ENCODE results near the gene IL1RAPL2. TPM values are rescaled to one million over a fixed set of nuclear protein-coding genes. Genes with fewer than 3 reads are reported as not detected.

The IL1RAPL2 gene
- polyA plus RNA-seq, 3 donors, result not detected

DNA sequence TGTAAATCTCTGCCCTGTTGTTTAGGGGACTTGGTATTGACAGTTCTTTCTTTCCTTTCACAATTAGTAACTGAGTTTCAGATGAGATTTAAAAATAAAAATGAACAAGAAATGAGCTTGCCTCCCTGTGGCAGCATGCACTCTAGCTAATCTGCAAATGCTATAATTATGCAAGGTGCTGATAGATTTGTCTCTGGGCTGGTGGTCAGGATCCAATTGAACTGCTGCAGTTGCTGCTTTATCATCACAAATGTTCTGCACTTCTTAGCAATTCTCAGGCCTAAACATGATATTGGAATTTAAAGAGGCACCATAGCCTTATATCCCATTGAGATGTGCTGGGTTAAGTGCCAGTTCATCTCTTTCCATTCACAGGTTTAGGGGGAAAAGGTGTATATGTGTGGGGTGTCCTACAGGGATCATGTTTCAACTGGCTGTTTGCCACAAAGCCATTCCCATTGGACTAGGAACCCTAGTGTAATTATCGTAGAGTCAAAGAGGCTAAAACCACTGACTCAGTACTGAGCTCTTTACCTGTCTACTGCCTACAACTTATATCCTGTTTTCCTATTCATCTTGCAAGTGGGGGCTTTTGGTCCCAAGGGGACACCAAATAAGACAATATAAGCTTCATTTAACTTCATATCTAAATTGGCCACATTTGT lies 914.8 kb downstream of the IL1RAPL2 start:
- H3K27ac ChIP-seq (ENCODE audit: low read depth in 1 of 2, low read length in 2 of 2), result no peak overlapping the region
- no peaks in the 10 kb centered on the region for H4K20me1 ChIP-seq (ENCODE audit: insufficient read depth, low read length)
- no peak overlapping the region for H3K4me3 Mint-ChIP-seq
- no peaks in the 10 kb centered on the region for H3K9me3 ChIP-seq (replicated peaks in 1 of 2; ENCODE audit: control insufficient read depth in 1 of 2, insufficient read depth in 1 of 2, low read length in 2 of 2)
- no peak overlapping the region for H3K9ac ChIP-seq (ENCODE audit: insufficient read depth, low read length, poor library complexity, severe bottlenecking)
- H3K27ac Mint-ChIP-seq, result no peak overlapping the region
- H3K27me3 ChIP-seq (ENCODE audit: control insufficient read depth in 2 of 2, insufficient read depth in 2 of 2, low read length in 2 of 2), result no peaks in the 10 kb centered on the region
- DNase-seq, result no peak
- no peak overlapping the region for H2AFZ ChIP-seq (ENCODE audit: insufficient read depth, low read depth, low read length, poor library complexity, severe bottlenecking)
- H3K36me3 ChIP-seq (replicated peaks in 1 of 2; ENCODE audit: control insufficient read depth in 1 of 2, insufficient read depth in 2 of 2, low read length in 2 of 2), result no peaks in the 10 kb centered on the region
- no peaks in the 10 kb centered on the region for H3K4me1 Mint-ChIP-seq
- H3K4me3 ChIP-seq (replicated peaks in 1 of 3; ENCODE audit: low read depth in 2 of 3, low read length in 3 of 3), result no peak overlapping the region
- H3K4me1 ChIP-seq (ENCODE audit: control insufficient read depth in 1 of 2, insufficient read depth in 2 of 2, low read length in 2 of 2), result no peaks in the 10 kb centered on the region
- no peaks in the 10 kb centered on the region for H3K27me3 Mint-ChIP-seq (ENCODE audit: low read depth in 3 of 3)
- no peaks in the 10 kb centered on the region for H3K36me3 Mint-ChIP-seq
- H3K9me3 Mint-ChIP-seq, result no peaks in the 10 kb centered on the region
- intact Hi-C loops (cut with micrococcal nuclease), result no loop called here
- 100% methylated on average over 1 of the region's 1 CpG for WGBS (ENCODE audit: insufficient coverage)
- TF ChIP-seq, protein P1, sequence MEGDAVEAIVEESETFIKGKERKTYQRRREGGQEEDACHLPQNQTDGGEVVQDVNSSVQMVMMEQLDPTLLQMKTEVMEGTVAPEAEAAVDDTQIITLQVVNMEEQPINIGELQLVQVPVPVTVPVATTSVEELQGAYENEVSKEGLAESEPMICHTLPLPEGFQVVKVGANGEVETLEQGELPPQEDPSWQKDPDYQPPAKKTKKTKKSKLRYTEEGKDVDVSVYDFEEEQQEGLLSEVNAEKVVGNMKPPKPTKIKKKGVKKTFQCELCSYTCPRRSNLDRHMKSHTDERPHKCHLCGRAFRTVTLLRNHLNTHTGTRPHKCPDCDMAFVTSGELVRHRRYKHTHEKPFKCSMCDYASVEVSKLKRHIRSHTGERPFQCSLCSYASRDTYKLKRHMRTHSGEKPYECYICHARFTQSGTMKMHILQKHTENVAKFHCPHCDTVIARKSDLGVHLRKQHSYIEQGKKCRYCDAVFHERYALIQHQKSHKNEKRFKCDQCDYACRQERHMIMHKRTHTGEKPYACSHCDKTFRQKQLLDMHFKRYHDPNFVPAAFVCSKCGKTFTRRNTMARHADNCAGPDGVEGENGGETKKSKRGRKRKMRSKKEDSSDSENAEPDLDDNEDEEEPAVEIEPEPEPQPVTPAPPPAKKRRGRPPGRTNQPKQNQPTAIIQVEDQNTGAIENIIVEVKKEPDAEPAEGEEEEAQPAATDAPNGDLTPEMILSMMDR (IDR thresholded peaks at IDR 0.05), result no peak
- H3K79me2 ChIP-seq (ENCODE audit: insufficient read depth, low read length), result no peaks in the 10 kb centered on the region
- H3K4me2 ChIP-seq (replicated peaks; ENCODE audit: extremely low read depth, low read length, poor library complexity, severe bottlenecking), result no peak overlapping the region

DNA sequence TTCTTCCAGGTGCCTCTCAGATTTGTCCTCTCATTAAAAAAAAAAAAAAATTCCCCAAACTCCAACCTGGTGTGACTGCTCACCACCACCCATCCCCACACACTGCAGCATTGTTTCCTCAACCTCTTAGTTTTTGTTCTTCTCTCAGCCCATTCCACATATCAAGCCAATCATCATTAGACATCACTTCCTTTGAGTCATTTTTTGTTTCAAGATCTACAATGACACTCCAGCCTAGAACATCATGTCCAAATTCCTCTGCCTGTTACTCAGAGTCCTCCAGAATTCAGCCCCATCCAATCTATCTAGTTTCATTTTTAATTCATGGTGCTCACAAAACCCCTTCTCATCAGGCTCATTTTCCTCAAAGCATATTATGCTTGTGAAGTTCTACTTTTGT lies 917.0 kb downstream of the IL1RAPL2 start:
- H3K4me3 ChIP-seq (replicated peaks in 1 of 3; ENCODE audit: low read depth in 2 of 3, low read length in 3 of 3), result no peak overlapping the region

More for the DNA sequence above, 917.0 kb downstream of the IL1RAPL2 start:
- Mint-ChIP-seq H3K4me3 (no peak overlapping the region), H3K4me1 (no peaks in the 10 kb centered on the region), H3K27ac (no peak overlapping the region), H3K9me3 (no peaks in the 10 kb centered on the region), H3K36me3 (no peaks in the 10 kb centered on the region), H3K27me3 (ENCODE audit: low read depth in 3 of 3) (no peaks in the 10 kb centered on the region)
- Histone ChIP-seq H3K27ac (ENCODE audit: low read depth in 1 of 2, low read length in 2 of 2) (no peak overlapping the region), H3K4me1 (ENCODE audit: control insufficient read depth in 1 of 2, insufficient read depth in 2 of 2, low read length in 2 of 2) (no peaks in the 10 kb centered on the region), H3K36me3 (replicated peaks in 1 of 2; ENCODE audit: control insufficient read depth in 1 of 2, insufficient read depth in 2 of 2, low read length in 2 of 2) (no peaks in the 10 kb centered on the region), H2AFZ (ENCODE audit: insufficient read depth, low read depth, low read length, poor library complexity, severe bottlenecking) (no peak overlapping the region), H3K9me3 (replicated peaks in 1 of 2; ENCODE audit: control insufficient read depth in 1 of 2, insufficient read depth in 1 of 2, low read length in 2 of 2) (no peaks in the 10 kb centered on the region), H3K9ac (ENCODE audit: insufficient read depth, low read length, poor library complexity, severe bottlenecking) (no peak overlapping the region), H3K79me2 (ENCODE audit: insufficient read depth, low read length) (no peaks in the 10 kb centered on the region), H4K20me1 (ENCODE audit: insufficient read depth, low read length) (no peaks in the 10 kb centered on the region), H3K27me3 (ENCODE audit: control insufficient read depth in 2 of 2, insufficient read depth in 2 of 2, low read length in 2 of 2) (no peaks in the 10 kb centered on the region), H3K4me2 (replicated peaks; ENCODE audit: extremely low read depth, low read length, poor library complexity, severe bottlenecking) (no peak overlapping the region)
- intact Hi-C loops (cut with micrococcal nuclease), result no loop called here
- no peak for DNase-seq
- TF ChIP-seq, protein P1 (IDR thresholded peaks at IDR 0.05), result no peak
